PC-9 (cell line): Measurements from ENCODE around the gene ELMOD1.

Experiments used
- CTCF ChIP-seq: fragments of 200-600 bp; sonication (generic); conservative IDR thresholded peaks from 2 replicates; pipeline ENCODE4 v1.6.1; 2017; ENCODE audit warnings: mixed run types, antibody characterized with exemption, mild to moderate bottlenecking, moderate library complexity
- EZH2 ChIP-seq: fragments of 200-600 bp; sonication (generic); IDR thresholded peaks from 2 replicates; pipeline ENCODE4 v1.8.0; 2017; ENCODE audit warnings: antibody characterized with exemption, low read depth

- TF ChIP-seq CTCF (no peak), EZH2 (no peak)
Measured at GRCh38 chr11:107625685-107625989, 34.7 kb downstream of the ELMOD1 start.
